D721Med (cell line): ENCODE measurements around the gene GNAL.

ENCODE experiments used
- DNase-seq: peaks from one replicate; pipeline ENCODE4 v3.0.0; 2011; ENCODE audit warnings: low spot score; ENCODE audit not compliant: insufficient read length
- FAIRE-seq: peaks from 2 replicates; lab custom pipeline; 2011; peaks lifted over from hg19 to GRCh38; lab: Jason Lieb, UNC
- TF ChIP-seq, protein P1 (sequence below): IDR thresholded peaks from 2 replicates; pipeline ENCODE4 v1.5.1; 2012; ENCODE audit warnings: mild to moderate bottlenecking, control low read depth; ENCODE audit not compliant: insufficient read depth; ENCODE audit errors: missing control alignments

Gene GNAL

DNA sequence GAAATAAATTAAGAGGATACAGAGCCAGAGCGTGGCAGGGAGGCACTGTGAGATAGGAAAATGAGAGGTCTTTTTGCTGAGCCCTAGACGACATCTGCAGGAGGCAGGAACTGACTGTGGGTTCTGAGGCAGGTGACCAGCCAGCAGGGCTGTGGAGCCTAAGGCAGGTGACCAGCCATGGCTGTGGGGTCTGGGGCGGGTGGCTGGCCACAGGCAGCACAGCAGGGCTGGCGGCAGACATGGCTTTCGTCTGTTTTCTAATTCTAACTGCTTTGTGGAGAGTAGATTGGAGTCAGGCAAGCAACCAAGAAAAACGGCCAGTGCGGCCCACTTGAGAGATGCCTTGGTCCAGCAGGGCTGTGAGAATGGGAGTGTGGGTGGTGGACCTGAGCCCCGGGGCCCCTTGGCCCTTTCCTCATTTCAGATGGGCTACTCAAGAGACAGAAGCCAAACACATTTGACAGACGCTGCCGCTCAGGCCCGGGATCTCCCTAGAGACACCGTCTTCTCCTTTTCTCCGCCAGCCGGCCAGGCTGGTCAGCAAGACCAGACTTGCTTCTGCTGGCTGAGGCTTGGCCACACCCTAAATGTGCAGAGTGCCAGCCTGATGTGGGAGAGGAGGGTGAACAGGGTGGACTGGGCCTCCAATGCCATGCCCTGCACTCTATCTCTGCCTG, 19.7 kb upstream of the GNAL start:
- FAIRE-seq, result no peak
- TF ChIP-seq, protein P1, sequence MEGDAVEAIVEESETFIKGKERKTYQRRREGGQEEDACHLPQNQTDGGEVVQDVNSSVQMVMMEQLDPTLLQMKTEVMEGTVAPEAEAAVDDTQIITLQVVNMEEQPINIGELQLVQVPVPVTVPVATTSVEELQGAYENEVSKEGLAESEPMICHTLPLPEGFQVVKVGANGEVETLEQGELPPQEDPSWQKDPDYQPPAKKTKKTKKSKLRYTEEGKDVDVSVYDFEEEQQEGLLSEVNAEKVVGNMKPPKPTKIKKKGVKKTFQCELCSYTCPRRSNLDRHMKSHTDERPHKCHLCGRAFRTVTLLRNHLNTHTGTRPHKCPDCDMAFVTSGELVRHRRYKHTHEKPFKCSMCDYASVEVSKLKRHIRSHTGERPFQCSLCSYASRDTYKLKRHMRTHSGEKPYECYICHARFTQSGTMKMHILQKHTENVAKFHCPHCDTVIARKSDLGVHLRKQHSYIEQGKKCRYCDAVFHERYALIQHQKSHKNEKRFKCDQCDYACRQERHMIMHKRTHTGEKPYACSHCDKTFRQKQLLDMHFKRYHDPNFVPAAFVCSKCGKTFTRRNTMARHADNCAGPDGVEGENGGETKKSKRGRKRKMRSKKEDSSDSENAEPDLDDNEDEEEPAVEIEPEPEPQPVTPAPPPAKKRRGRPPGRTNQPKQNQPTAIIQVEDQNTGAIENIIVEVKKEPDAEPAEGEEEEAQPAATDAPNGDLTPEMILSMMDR, result no peak
- DNase-seq, result no peak

DNA sequence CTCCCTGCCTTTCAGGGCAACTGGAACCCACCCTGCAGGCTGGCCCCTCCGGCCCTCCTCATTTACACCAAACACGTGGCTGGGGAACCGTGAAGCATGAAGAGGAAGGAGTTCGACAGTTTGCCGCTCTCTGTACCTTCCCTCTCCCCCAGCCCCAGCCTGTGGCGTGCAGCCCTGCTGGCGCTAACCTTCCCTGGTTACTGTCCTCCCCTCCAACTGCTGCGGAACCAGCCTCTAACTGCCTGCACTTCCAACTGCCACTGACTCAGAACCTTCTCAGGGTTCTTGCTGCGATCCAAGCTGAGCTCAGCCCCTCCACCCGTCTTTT, 19.2 kb upstream of the GNAL start:
- DNase-seq (no peak), FAIRE-seq (no peak)
- TF ChIP-seq, protein P1, result no peak

DNA sequence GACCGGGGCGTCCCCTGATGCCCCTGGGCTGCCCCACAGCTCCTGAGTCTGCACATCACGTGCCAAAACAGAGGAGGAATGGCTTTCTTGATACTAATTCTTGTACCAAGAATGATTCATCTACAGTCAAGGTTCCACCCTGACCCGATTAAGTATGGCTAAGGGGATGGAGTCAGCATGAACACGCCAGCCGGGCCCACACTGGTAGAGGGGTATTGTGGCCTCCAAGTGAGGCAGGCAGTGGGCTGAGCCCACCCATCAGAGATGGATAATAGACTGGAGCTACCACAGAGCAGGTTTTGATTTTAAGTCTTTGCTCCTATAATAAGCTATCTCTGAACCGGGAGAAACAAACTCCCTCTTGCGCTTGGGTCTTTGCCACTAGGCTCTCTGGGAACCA, 17.9 kb upstream of the GNAL start:
- TF ChIP-seq, protein P1, result no peak
- no peak for DNase-seq
- FAIRE-seq, result no peak

DNA sequence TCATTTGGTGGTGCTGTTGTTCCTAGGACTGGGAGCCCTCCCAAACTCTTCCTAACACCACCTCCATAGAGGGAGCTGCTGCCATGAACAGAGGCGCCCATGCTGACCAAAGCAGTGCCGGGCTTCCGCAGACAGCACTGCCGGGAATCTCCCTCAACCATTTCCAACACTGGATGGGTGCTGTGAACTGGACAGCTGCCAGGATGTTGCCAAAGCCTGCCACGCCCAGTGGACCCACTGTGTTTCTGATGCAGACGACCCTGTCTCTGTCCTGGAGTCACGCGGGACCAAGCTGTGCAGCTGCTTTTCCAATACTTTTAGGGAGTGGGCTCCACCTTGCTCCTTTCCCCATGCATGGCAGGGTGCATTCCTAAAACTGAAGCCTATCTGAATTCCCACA, 16.9 kb upstream of the GNAL start:
- TF ChIP-seq, protein P1, result no peak
- DNase-seq, result no peak
- no peak for FAIRE-seq

DNA sequence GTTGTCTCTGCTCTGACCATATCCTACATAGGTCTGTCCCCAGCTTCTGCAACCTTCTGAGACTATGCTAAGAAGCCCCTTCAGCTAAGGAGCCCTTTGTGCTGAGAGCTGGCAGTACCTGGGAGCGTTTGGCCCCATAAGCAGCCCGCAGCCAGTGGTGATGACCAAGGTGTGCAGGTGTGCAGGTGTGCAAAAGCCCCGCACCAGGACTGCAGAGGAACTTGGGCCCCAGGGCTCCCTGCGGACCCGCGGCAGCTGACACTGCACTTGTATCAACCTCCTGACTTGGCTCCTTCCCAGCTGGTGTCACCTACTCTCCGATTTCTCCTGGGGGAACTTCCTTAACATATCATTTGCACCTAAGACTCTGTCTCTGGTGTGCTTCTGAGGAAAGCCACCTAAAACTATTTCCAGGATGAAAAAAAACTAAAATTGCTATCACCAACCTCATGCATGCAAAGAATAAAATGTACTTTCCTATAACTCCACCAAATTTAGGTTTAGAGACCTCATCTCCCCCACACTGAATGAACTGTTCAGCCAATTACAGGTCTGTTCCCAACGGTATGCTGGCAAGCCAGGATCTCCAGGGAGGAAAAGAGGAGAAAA, 16.1 kb upstream of the GNAL start:
- FAIRE-seq (no peak), DNase-seq (no peak)
- TF ChIP-seq, protein P1, result no peak

DNA sequence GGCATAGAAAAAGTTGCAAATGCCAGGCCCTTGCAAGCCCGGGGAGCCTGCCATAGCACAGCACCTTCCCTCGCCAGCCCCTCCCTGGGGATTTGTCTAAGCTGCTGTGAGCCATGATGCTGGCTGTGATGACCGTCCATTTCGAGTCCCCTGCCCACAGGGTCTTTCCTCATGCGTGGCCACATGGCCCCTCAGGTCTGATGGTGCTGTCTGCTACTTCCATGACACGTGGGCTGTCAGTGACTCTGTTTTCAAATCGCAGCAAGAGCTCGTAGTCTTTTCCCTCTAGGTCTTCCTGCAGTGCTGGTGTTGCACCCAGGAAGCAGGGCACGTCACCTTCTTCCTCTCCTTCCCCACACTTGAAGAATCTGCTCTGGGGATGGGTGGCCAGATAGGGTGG, 15.5 kb upstream of the GNAL start:
- DNase-seq (no peak), FAIRE-seq (no peak)
- TF ChIP-seq, protein P1, result no peak

DNA sequence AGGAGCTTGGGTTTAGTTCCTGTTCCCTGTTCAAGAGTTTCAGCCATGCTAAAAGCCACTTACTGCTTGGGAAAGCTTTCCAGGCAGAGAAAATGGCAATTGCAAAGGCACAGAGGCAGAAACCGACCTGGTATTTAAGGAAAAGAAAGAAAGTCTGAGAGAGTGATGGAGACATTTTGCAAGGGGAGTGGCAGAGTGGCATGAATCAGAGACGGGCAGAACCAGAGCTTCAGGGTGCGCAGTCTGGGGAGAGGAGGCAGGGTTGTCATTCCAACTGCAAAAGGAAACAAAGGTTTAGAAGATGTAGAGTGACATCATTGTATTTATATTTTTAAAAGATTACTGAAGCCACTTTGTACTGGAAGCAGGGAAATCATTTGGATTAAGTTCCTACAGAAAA, 14.9 kb upstream of the GNAL start:
- TF ChIP-seq, protein P1, result no peak
- FAIRE-seq (no peak), DNase-seq (no peak)
